ENCODE measurements around the gene CARD11.
"Not testable (repeated sequence)": the region's sequence is repeated elsewhere in the genome, so short reads cannot be mapped to it uniquely, and the experiment has no call there.

Gene CARD11

DNA sequence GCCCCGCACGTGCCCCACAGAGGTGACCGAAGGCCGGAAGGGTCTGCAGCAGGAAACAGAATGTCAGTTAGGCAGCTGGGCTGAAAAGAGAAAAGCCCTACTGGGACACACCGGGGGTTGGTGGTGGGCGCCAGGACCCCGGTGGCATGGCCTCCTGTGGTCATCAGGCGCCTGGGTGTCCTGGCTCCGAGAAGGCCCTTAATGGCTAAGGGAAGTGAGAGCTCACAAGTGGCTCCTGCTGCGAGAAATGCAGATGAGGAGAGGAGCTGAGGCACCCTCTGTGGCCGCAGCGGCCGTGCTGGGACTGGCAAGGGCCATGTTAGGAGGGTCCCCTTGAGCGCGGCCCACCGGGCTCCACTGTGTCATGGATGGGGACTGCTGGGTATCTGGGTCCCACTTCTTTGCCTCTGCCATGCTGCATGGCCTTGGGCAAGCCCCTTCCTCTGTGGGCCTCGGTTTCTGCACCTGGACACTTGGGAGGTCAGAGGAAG, 120.3 kb downstream of the CARD11 start:
- H3K36me3 ChIP-seq (ENCODE audit: control insufficient read depth in 4 of 4, insufficient read depth in 4 of 4, low read length in 3 of 4): peaks cover 0 to 40% (median 9%) of the 10 kb centered on the region in 4 experiments
- 99% methylated on average over 14 of the region's 17 CpGs for WGBS (ENCODE audit: insufficient coverage)
- no peak overlapping the region for H3K27ac ChIP-seq (ENCODE audit: insufficient read depth in 1 of 2, low read depth in 1 of 2, low read length in 2 of 2, poor library complexity in 1 of 2, severe bottlenecking in 2 of 2)
- H3K9me3 ChIP-seq (ENCODE audit: control extremely low read depth in 1 of 5, control insufficient read depth in 4 of 5, insufficient read depth in 2 of 5, low read depth in 1 of 5, low read length in 4 of 5): peaks cover 0 to 4% (median 0%) of the 10 kb centered on the region in 5 experiments
- no peaks in the 10 kb centered on the region for H3K27me3 ChIP-seq (replicated peaks in 2 of 5; ENCODE audit: control insufficient read depth in 4 of 5, insufficient read depth in 5 of 5, low read length in 4 of 5)
- ChIA-PET CTCF (interaction anchor here (1.0 kb wide), 1 partner anchor 20 kb away, joined by 3 read pairs; no protein-coding TSS in a partner anchor), POLR2A (no interaction called here)
- no peak for DNase-seq
- no peak overlapping the region for H3K4me3 ChIP-seq (ENCODE audit: control insufficient read depth in 1 of 7, extremely low read depth in 1 of 7, insufficient read depth in 4 of 7, low read depth in 2 of 7, low read length in 6 of 7)
- no peaks in the 10 kb centered on the region for H3K4me1 ChIP-seq (ENCODE audit: control extremely low read depth in 1 of 4, control insufficient read depth in 4 of 4, insufficient read depth in 4 of 4, low read length in 3 of 4)

DNA sequence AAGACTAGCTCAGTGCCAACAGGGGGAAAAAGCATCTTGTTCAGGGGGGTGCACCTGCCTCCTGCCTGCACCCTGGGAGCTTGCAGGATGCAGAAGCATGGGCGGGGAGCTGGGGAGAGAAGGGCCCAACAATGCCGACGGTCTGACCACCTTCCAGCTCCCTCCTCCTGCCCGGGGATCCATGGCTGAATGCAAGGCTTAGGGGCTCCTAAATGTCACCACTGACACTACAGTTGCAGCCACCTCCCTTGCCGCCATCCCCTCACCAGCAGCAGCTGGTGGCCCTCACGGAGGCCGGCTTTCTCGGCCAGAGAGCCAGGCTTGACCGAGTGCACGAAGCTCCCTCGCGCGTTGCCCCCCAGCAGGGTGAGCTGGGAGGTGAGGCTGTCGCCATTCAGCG, 120.8 kb downstream of the CARD11 start:
- CTCF ChIA-PET: interaction anchor here (1.0 kb wide), 1 partner anchor 19 kb away, joined by 3 read pairs; no protein-coding TSS in a partner anchor
- H3K9me3 ChIP-seq (ENCODE audit: control extremely low read depth in 1 of 5, control insufficient read depth in 4 of 5, insufficient read depth in 2 of 5, low read depth in 1 of 5, low read length in 4 of 5): peaks cover 0 to 4% (median 0%) of the 10 kb centered on the region in 5 experiments
- no peaks in the 10 kb centered on the region for H3K4me1 ChIP-seq (ENCODE audit: control extremely low read depth in 1 of 4, control insufficient read depth in 4 of 4, insufficient read depth in 4 of 4, low read length in 3 of 4)
- H3K27ac ChIP-seq (ENCODE audit: insufficient read depth in 1 of 2, low read depth in 1 of 2, low read length in 2 of 2, poor library complexity in 1 of 2, severe bottlenecking in 2 of 2): no peak overlapping the region
- DNase-seq: no peak
- H3K36me3 ChIP-seq (ENCODE audit: control insufficient read depth in 4 of 4, insufficient read depth in 4 of 4, low read length in 3 of 4): peaks cover 0 to 38% (median 9%) of the 10 kb centered on the region in 4 experiments
- no peaks in the 10 kb centered on the region for H3K27me3 ChIP-seq (replicated peaks in 2 of 5; ENCODE audit: control insufficient read depth in 4 of 5, insufficient read depth in 5 of 5, low read length in 4 of 5)
- H3K4me3 ChIP-seq (ENCODE audit: control insufficient read depth in 1 of 7, extremely low read depth in 1 of 7, insufficient read depth in 4 of 7, low read depth in 2 of 7, low read length in 6 of 7): no peak overlapping the region
- 91% methylated on average over 13 of the region's 15 CpGs for WGBS (ENCODE audit: insufficient coverage)
- POLR2A ChIA-PET: no interaction called here

DNA sequence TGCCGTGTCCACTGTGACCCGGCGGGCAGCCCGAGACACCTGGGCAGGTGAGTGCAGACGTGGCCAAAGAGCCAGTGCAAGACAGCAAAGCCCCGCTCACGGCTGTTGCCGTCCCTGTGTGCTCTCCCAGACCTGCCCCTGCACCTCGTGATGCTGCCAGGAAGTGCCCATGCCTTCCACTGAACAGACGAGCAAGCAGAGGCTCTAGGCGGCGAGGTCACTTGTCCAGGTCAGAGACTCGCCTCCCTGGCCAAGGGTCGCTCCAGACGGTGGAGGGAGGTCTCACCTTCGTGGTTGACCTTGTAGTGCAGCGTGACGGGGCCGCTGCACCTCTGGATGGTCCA, 121.3 kb downstream of the CARD11 start:
- Histone ChIP-seq H3K36me3 (ENCODE audit: control insufficient read depth in 4 of 4, insufficient read depth in 4 of 4, low read length in 3 of 4) (peaks cover 0 to 38% (median 9%) of the 10 kb centered on the region in 4 experiments), H3K4me1 (ENCODE audit: control extremely low read depth in 1 of 4, control insufficient read depth in 4 of 4, insufficient read depth in 4 of 4, low read length in 3 of 4) (no peaks in the 10 kb centered on the region), H3K27me3 (replicated peaks in 2 of 5; ENCODE audit: control insufficient read depth in 4 of 5, insufficient read depth in 5 of 5, low read length in 4 of 5) (no peaks in the 10 kb centered on the region), H3K9me3 (ENCODE audit: control extremely low read depth in 1 of 5, control insufficient read depth in 4 of 5, insufficient read depth in 2 of 5, low read depth in 1 of 5, low read length in 4 of 5) (peaks cover 0 to 4% (median 0%) of the 10 kb centered on the region in 5 experiments), H3K4me3 (ENCODE audit: control insufficient read depth in 1 of 7, extremely low read depth in 1 of 7, insufficient read depth in 4 of 7, low read depth in 2 of 7, low read length in 6 of 7) (no peak overlapping the region), H3K27ac (ENCODE audit: insufficient read depth in 1 of 2, low read depth in 1 of 2, low read length in 2 of 2, poor library complexity in 1 of 2, severe bottlenecking in 2 of 2) (no peak overlapping the region)
- POLR2A ChIA-PET: no interaction called here
- 97% methylated on average over 19 of the region's 19 CpGs for WGBS (ENCODE audit: insufficient coverage)
- CTCF ChIA-PET: interaction anchor here (1.3 to 1.6 kb wide), 2 partner anchors 29 to 35 kb away, joined by 4 read pairs; no protein-coding TSS in a partner anchor
- DNase-seq: no peak

DNA sequence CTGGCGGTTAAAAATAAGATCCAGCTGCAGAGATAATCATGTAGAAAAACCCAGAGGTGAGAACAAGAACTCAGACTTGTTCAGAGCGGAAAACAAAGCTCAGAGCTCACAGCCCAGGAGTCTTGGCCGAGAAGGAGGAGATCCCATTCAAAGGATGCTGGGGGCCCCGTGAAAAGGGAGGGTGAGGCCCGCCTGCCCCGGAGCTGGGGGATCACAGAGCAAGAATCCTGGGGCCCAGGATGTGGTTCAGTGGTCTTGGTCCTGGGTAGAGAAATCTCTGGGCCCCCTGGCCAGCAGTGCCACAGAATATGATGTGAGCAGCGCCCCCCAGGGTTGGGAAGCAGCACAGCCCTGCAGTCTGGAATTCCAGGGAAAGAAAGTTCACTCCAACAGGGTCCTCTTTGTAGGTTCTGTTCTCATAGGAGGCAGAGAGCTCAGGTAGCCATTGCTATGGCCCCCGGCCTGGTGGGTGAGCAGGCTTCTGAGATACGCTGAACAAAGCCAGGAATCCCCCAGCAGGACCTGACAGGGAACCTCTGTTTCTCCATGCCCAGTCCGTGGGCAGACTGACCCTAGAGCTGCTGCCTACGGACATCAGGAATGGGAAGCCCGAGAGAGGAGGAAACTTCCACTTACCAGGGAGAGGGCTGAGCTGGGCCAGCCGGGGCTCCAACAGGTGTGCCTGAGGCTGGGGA, 121.9 kb downstream of the CARD11 start:
- H3K4me3 ChIP-seq (ENCODE audit: control insufficient read depth in 1 of 7, extremely low read depth in 1 of 7, insufficient read depth in 4 of 7, low read depth in 2 of 7, low read length in 6 of 7): no peak overlapping the region
- DNase-seq: no peak
- ChIA-PET POLR2A (no interaction called here), CTCF (interaction anchor here (1.3 to 1.6 kb wide), 2 partner anchors 28 to 35 kb away, joined by 4 read pairs; no protein-coding TSS in a partner anchor)
- peaks cover 0 to 35% (median 9%) of the 10 kb centered on the region in 4 experiments for H3K36me3 ChIP-seq (ENCODE audit: control insufficient read depth in 4 of 4, insufficient read depth in 4 of 4, low read length in 3 of 4)
- H3K4me1 ChIP-seq (ENCODE audit: control extremely low read depth in 1 of 4, control insufficient read depth in 4 of 4, insufficient read depth in 4 of 4, low read length in 3 of 4): no peaks in the 10 kb centered on the region
- no peak overlapping the region for H3K27ac ChIP-seq (ENCODE audit: insufficient read depth in 1 of 2, low read depth in 1 of 2, low read length in 2 of 2, poor library complexity in 1 of 2, severe bottlenecking in 2 of 2)
- peaks cover 0 to 4% (median 0%) of the 10 kb centered on the region in 5 experiments for H3K9me3 ChIP-seq (ENCODE audit: control extremely low read depth in 1 of 5, control insufficient read depth in 4 of 5, insufficient read depth in 2 of 5, low read depth in 1 of 5, low read length in 4 of 5)
- H3K27me3 ChIP-seq (replicated peaks in 2 of 5; ENCODE audit: control insufficient read depth in 4 of 5, insufficient read depth in 5 of 5, low read length in 4 of 5): no peaks in the 10 kb centered on the region
- 95% methylated on average over 11 of the region's 13 CpGs for WGBS (ENCODE audit: insufficient coverage)

DNA sequence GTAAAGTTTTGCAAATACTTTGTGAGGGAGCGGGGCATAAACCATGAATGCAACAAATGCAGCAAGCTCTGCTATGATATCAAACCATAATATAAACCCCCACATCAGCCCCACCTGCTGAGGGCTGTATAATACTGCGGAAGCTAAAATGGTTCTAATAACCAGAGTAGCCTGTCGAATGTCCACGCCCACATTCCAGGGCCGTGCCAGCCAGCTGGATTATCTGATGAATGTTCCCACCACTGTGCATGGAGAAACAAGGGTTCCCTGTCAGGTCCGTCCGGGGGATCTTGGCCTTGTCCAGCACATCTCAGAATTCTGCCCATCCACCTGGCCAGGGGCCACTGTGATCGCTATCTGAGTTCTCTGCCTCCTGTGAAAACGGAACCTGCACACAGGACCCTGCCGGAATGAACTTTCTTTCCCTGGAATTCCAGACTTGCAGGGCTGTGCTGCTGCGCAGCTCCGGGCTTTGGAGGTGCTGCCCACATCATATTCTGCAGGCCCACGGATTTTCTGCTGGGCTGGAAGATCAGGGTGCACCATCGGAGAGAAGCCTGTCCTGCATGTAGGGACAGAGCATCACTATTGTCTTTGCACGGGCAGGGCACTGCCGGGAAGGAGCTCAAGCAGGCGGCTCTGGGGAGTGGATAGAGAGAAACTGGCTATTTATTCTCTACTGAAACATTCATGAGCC, 122.6 kb downstream of the CARD11 start:
- no peak overlapping the region for H3K4me3 ChIP-seq (ENCODE audit: control insufficient read depth in 1 of 7, extremely low read depth in 1 of 7, insufficient read depth in 4 of 7, low read depth in 2 of 7, low read length in 6 of 7)
- H3K9me3 ChIP-seq (ENCODE audit: control extremely low read depth in 1 of 5, control insufficient read depth in 4 of 5, insufficient read depth in 2 of 5, low read depth in 1 of 5, low read length in 4 of 5): peaks cover 0 to 4% (median 0%) of the 10 kb centered on the region in 5 experiments
- H3K36me3 ChIP-seq (ENCODE audit: control insufficient read depth in 4 of 4, insufficient read depth in 4 of 4, low read length in 3 of 4): peaks cover 0 to 37% (median 9%) of the 10 kb centered on the region in 4 experiments
- H3K4me1 ChIP-seq (ENCODE audit: control extremely low read depth in 1 of 4, control insufficient read depth in 4 of 4, insufficient read depth in 4 of 4, low read length in 3 of 4): no peaks in the 10 kb centered on the region
- ChIA-PET CTCF (interaction anchor here (1.1 to 1.6 kb wide), 3 partner anchors 28 to 128 kb away, joined by 3 to 4 read pairs (median 4); no protein-coding TSS in a partner anchor), POLR2A (no interaction called here)
- H3K27ac ChIP-seq (ENCODE audit: insufficient read depth in 1 of 2, low read depth in 1 of 2, low read length in 2 of 2, poor library complexity in 1 of 2, severe bottlenecking in 2 of 2): no peak overlapping the region
- no peak for DNase-seq
- H3K27me3 ChIP-seq (replicated peaks in 2 of 5; ENCODE audit: control insufficient read depth in 4 of 5, insufficient read depth in 5 of 5, low read length in 4 of 5): no peaks in the 10 kb centered on the region
- 97% methylated on average over 13 of the region's 17 CpGs for WGBS (ENCODE audit: insufficient coverage)

DNA sequence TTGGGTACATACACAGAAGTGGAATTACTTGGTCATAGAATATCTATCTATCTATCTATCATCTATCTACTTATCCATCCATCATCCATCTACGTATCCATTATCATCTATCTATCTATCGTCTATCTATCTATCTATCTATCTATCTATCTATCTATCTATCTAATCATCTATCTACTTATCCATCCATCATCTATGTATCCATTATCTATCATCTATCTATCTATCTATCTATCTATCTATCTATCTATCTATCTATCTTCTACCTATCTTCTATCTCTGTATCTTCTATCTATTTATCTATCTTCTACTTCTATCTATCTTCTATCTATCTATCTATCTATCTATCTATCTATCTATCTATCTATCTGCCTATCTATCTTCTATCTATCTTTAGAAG, 123.2 kb downstream of the CARD11 start:
- H3K9me3 ChIP-seq (ENCODE audit: control extremely low read depth in 1 of 5, control insufficient read depth in 4 of 5, insufficient read depth in 2 of 5, low read depth in 1 of 5, low read length in 4 of 5); DNase-seq; H3K4me3 ChIP-seq (ENCODE audit: control insufficient read depth in 1 of 7, extremely low read depth in 1 of 7, insufficient read depth in 4 of 7, low read depth in 2 of 7, low read length in 6 of 7); H3K27ac ChIP-seq (ENCODE audit: insufficient read depth in 1 of 2, low read depth in 1 of 2, low read length in 2 of 2, poor library complexity in 1 of 2, severe bottlenecking in 2 of 2); H3K4me1 ChIP-seq (ENCODE audit: control extremely low read depth in 1 of 4, control insufficient read depth in 4 of 4, insufficient read depth in 4 of 4, low read length in 3 of 4); H3K27me3 ChIP-seq (replicated peaks in 2 of 5; ENCODE audit: control insufficient read depth in 4 of 5, insufficient read depth in 5 of 5, low read length in 4 of 5); POLR2A ChIA-PET: not testable (repeated sequence)
- CTCF ChIA-PET: interaction anchor here (1.1 kb wide), 1 partner anchor 129 kb away, joined by 3 read pairs; no protein-coding TSS in a partner anchor
- peaks cover 0 to 39% (median 9%) of the 10 kb centered on the region in 4 experiments for H3K36me3 ChIP-seq (ENCODE audit: control insufficient read depth in 4 of 4, insufficient read depth in 4 of 4, low read length in 3 of 4)
- WGBS (ENCODE audit: insufficient coverage): 75% methylated on average over 2 of the region's 2 CpGs

DNA sequence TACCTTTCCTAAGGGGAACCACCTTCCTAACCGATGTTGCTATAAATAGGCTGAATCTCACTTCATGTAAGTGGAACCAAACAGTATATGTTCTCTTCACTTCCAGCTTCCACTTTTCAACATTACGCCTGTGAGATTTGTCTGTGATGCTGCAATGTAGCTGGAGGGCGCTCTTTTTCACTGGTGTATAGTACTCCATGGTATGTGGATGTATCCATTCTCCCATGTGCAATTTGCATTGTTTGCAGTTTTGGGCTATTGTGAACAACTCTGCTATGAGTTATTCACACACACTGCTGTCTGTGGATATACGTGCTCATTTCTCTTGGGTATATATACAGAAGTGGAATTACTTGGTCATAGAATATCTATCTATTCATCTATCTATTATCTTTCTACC, 123.6 kb downstream of the CARD11 start:
- H3K27ac ChIP-seq (ENCODE audit: insufficient read depth in 1 of 2, low read depth in 1 of 2, low read length in 2 of 2, poor library complexity in 1 of 2, severe bottlenecking in 2 of 2): no peak overlapping the region
- no peak overlapping the region for H3K4me3 ChIP-seq (ENCODE audit: control insufficient read depth in 1 of 7, extremely low read depth in 1 of 7, insufficient read depth in 4 of 7, low read depth in 2 of 7, low read length in 6 of 7)
- 100% methylated on average over 1 of the region's 4 CpGs for WGBS (ENCODE audit: insufficient coverage)
- H3K36me3 ChIP-seq (ENCODE audit: control insufficient read depth in 4 of 4, insufficient read depth in 4 of 4, low read length in 3 of 4): peaks cover under 1 to 43% (median 9%) of the 10 kb centered on the region in 4 experiments
- no peaks in the 10 kb centered on the region for H3K27me3 ChIP-seq (replicated peaks in 2 of 5; ENCODE audit: control insufficient read depth in 4 of 5, insufficient read depth in 5 of 5, low read length in 4 of 5)
- POLR2A ChIA-PET: no interaction called here
- H3K4me1 ChIP-seq (ENCODE audit: control extremely low read depth in 1 of 4, control insufficient read depth in 4 of 4, insufficient read depth in 4 of 4, low read length in 3 of 4): no peaks in the 10 kb centered on the region
- H3K9me3 ChIP-seq (ENCODE audit: control extremely low read depth in 1 of 5, control insufficient read depth in 4 of 5, insufficient read depth in 2 of 5, low read depth in 1 of 5, low read length in 4 of 5): peaks cover 0 to 4% (median 0%) of the 10 kb centered on the region in 5 experiments
- CTCF ChIA-PET: interaction anchor here (0.9 to 1.1 kb wide), 2 partner anchors 17 to 129 kb away, joined by 3 read pairs; no protein-coding TSS in a partner anchor
- DNase-seq: no peak

All from common myeloid progenitor, CD34-positive (primary cell).